Prostate gland (tissue), 2 donors: Measurements from ENCODE around the gene PRMT6. TPM values are rescaled to one million over a fixed set of nuclear protein-coding genes. Genes with fewer than 3 reads are reported as not detected.
"Not testable (repeated sequence)": the region's sequence is repeated elsewhere in the genome, so short reads cannot be mapped to it uniquely, and the experiment has no call there.

Experiments used
- DNase-seq: peaks from one replicate; pipeline ENCODE4 v3.0.0-alpha.2; 2019; ENCODE audit warnings: low spot score
- H3K27ac ChIP-seq, 2 donors: fragments of 200-600 bp; sonication (generic); 2 replicates each; pipeline ENCODE4 v1.5.1; 2017 to 2019
- H3K27me3 ChIP-seq: fragments of 200-600 bp; sonication (generic); replicated peaks from 2 replicates; pipeline ENCODE4 v1.5.1; 2019; ENCODE audit not compliant: insufficient read depth
- H3K36me3 ChIP-seq, 2 donors: fragments of 200-600 bp; sonication (generic); 1 replicate in 1 of 2; 2 replicates in 1 of 2; pipeline versions ENCODE4 v1.5.1 to v1.8.1; 2017 to 2019
- H3K4me1 ChIP-seq: fragments of 200-600 bp; sonication (generic); replicated peaks from 2 replicates; pipeline ENCODE4 v1.5.1; 2019
- H3K4me3 ChIP-seq, 2 donors: fragments of 200-600 bp; sonication (generic); 2 replicates each; pipeline ENCODE4 v1.5.1; 2017 to 2019
- H3K9me3 ChIP-seq: fragments of 200-600 bp; sonication (generic); 2 replicates; pipeline ENCODE4 v1.5.1; 2017
- CTCF ChIP-seq, 4 experiments: fragments of 200-600 bp in 2 of 4; fragments of 450-650 bp in 2 of 4; sonication (generic) in 2 of 4; IDR thresholded peaks; 1 replicate in 3 of 4; 2 replicates in 1 of 4; pipeline ENCODE4 v1.5.1; 2016 to 2019; ENCODE audit warnings: antibody characterized with exemption in 4 of 4, mild to moderate bottlenecking in 2 of 4, moderate library complexity in 2 of 4
- POLR2A ChIP-seq: fragments of 450-650 bp; IDR thresholded peaks from one replicate; pipeline ENCODE4 v1.6.1; 2016; ENCODE audit warnings: antibody characterized with exemption, mild to moderate bottlenecking
- POLR2AphosphoS5 ChIP-seq: sonication (generic); formaldehyde crosslinking; IDR thresholded peaks from one replicate; pipeline ENCODE4 v1.6.1; 2017; ENCODE audit warnings: antibody characterized with exemption
- WGBS: methylation state at CpG from one replicate; pipeline ENCODE4 v1.1.5; 2018; 5-methylcytosine and 5-hydroxymethylcytosine counted together
- intact Hi-C: fragments of 100-400 bp; cut with DNase I; formaldehyde crosslinking; loops from one replicate; pipeline ENCODE4 v1.14.2; 2022
- total RNA-seq, 2 donors: library from RNA; depleted of rRNA; stranded (reverse); fragments of >200 nt; gene quantifications; one replicate each; pipeline ENCODE4 v1.1.0, GENCODE V29; 2016

Gene PRMT6
- total RNA-seq, 2 donors from 2014 or later: 19.9 to 20.4 TPM

- Histone ChIP-seq H3K36me3 (no peaks in the 10 kb centered on the region), H3K27me3 (no peaks in the 10 kb centered on the region), H3K9me3 (no peaks in the 10 kb centered on the region), H3K27ac (no peak overlapping the region), H3K4me3 (no peak overlapping the region), H3K4me1 (no peaks in the 10 kb centered on the region)
- no peak for DNase-seq
- intact Hi-C loops: no loop called here
- 81% methylated on average over 1 of the region's 1 CpG for WGBS
- no peak for TF ChIP-seq POLR2A
- no peak for TF ChIP-seq CTCF (IDR thresholded peaks at IDR 0.05)
- no peak for TF ChIP-seq POLR2AphosphoS5
Observed at GRCh38 chr1:107051266-107051665, 5.2 kb upstream of the PRMT6 start.

- DNase-seq, H3K36me3 ChIP-seq, H3K27me3 ChIP-seq, H3K9me3 ChIP-seq, H3K4me1 ChIP-seq: not testable (repeated sequence)
- H3K27ac ChIP-seq: peak overlapping the region; percentile 85
- intact Hi-C loops: loop anchor here (5.0 kb wide), 2 partner anchors 86 to 471 kb away; partner anchors contain the start of gene NTNG1
- peak overlapping the region; percentile 73 to 78 for H3K4me3 ChIP-seq
- 88% methylated on average over 24 of the region's 24 CpGs for WGBS
Observed at GRCh38 chr1:107055919-107056425, 502 bp upstream of the PRMT6 start.

GRCh38 chr1:107057197-107058133 lies 991 bp downstream of the PRMT6 start:
- peak; percentile 60 for DNase-seq
- intact Hi-C loops: loop anchor here (5.0 kb wide), 2 partner anchors 85 to 470 kb away; partner anchors contain the start of gene NTNG1
- TF ChIP-seq POLR2AphosphoS5 (no peak), POLR2A (peak; percentile 4), CTCF (IDR thresholded peaks at IDR 0.05) (no peak)

GRCh38 chr1:107058245-107059032 lies 2.0 kb downstream of the PRMT6 start:
- H3K36me3 ChIP-seq: no peaks in the 10 kb centered on the region
- H3K4me3 ChIP-seq: peak overlapping the region in 1 of 2 donors; percentile 78
- H3K9me3 ChIP-seq: no peaks in the 10 kb centered on the region
- no peak for TF ChIP-seq POLR2AphosphoS5
- no peak for TF ChIP-seq POLR2A
- no peak overlapping the region for H3K27ac ChIP-seq
- WGBS: 54% methylated on average over 4 of the region's 4 CpGs
- no peaks in the 10 kb centered on the region for H3K27me3 ChIP-seq
- DNase-seq: no peak
- no peaks in the 10 kb centered on the region for H3K4me1 ChIP-seq
- intact Hi-C loops: loop anchor here (5.0 kb wide), 2 partner anchors 84 to 469 kb away; partner anchors contain the start of gene NTNG1

More at GRCh38 chr1:107057197-107058133, 991 bp downstream of the PRMT6 start:
- no peaks in the 10 kb centered on the region for H3K27me3 ChIP-seq
- H3K27ac ChIP-seq: peak overlapping the region; percentile 85
- H3K9me3 ChIP-seq: no peaks in the 10 kb centered on the region
- 6% methylated on average over 39 of the region's 55 CpGs for WGBS
- no peaks in the 10 kb centered on the region for H3K4me1 ChIP-seq
- H3K4me3 ChIP-seq: peak overlapping the region; percentile 73 to 78
- no peaks in the 10 kb centered on the region for H3K36me3 ChIP-seq

- no peaks in the 10 kb centered on the region for H3K27me3 ChIP-seq
- WGBS: 78% methylated on average over 3 of the region's 3 CpGs
- H3K9me3 ChIP-seq: no peaks in the 10 kb centered on the region
Observed at GRCh38 chr1:107061886-107062285, 5.4 kb downstream of the PRMT6 start.

More at GRCh38 chr1:107061886-107062285, 5.4 kb downstream of the PRMT6 start:
- Histone ChIP-seq H3K36me3 (no peaks in the 10 kb centered on the region), H3K27ac (no peak overlapping the region), H3K4me3 (no peak overlapping the region), H3K4me1 (no peaks in the 10 kb centered on the region)
- TF ChIP-seq POLR2AphosphoS5 (no peak), CTCF (IDR thresholded peaks at IDR 0.05) (no peak), POLR2A (no peak)
- intact Hi-C loops: no loop called here
- DNase-seq: no peak
